Activated naive CD8-positive, alpha-beta T cell treated with anti-CD3 and anti-CD28 coated beads, Interleukin-2, amount 50 U/mL, for 24 hours (primary cell): ENCODE data around the gene PDGFRB.

Experiments
- ATAC-seq: fragments of 150-1000 bp; cut with Tn5 transposase; one replicate; pipeline ENCODE4 v1.10.0; 2021
- DNase-seq: peaks from one replicate; pipeline ENCODE4 v3.0.0; 2021
- H3K27ac Mint-ChIP-seq: one replicate; pipeline ENCODE4 v1.8.0; 2021; ENCODE audit warnings: mild to moderate bottlenecking, mixed read lengths
- H3K27me3 Mint-ChIP-seq: one replicate; pipeline ENCODE4 v1.8.0; 2021; ENCODE audit warnings: mixed read lengths
- H3K36me3 Mint-ChIP-seq: one replicate; pipeline ENCODE4 v1.8.0; 2021; ENCODE audit warnings: low read depth, mixed read lengths
- H3K4me1 Mint-ChIP-seq: one replicate; pipeline ENCODE4 v1.8.0; 2021; ENCODE audit warnings: mixed read lengths
- H3K4me3 Mint-ChIP-seq: one replicate; pipeline ENCODE4 v1.8.0; 2021; ENCODE audit warnings: mild to moderate bottlenecking, moderate library complexity, mixed read lengths
- H3K9me3 Mint-ChIP-seq: one replicate; pipeline ENCODE4 v1.8.0; 2021; ENCODE audit warnings: mixed read lengths

Gene PDGFRB

DNA sequence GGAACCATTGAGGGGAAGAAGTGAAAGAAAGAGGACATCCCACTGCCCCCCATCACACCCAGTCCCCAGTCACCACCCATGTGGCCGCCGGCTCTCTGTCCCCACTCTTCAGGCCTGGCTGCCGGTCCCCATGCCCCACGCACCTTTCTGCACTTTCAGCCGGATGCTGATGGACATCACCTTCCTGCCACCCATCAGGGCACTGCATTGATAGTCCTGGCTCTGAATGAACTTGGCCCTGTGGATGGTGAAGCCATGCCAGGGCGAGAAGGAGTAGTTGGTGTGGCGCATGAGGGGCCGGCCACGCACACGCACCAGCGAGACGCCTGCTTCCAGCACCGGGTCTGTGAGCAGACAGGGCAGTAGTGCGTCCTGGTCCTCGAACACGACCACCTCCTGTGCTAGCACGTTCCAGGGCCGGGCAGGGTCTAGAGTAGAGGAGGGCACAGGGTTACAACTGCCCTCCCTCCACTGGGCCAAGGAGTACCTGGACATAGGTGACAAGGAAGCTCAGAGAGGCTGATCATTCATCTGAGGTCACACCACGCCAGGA is 75.7 kb downstream of the PDGFRB start:
- ATAC-seq: no peak
- Mint-ChIP-seq H3K36me3 (no peaks in the 10 kb centered on the region), H3K4me1 (peaks cover 15% of the 10 kb centered on the region), H3K27me3 (peaks cover 16% of the 10 kb centered on the region), H3K9me3 (no peaks in the 10 kb centered on the region), H3K4me3 (no peak overlapping the region), H3K27ac (no peak overlapping the region)
- no peak for DNase-seq

DNA sequence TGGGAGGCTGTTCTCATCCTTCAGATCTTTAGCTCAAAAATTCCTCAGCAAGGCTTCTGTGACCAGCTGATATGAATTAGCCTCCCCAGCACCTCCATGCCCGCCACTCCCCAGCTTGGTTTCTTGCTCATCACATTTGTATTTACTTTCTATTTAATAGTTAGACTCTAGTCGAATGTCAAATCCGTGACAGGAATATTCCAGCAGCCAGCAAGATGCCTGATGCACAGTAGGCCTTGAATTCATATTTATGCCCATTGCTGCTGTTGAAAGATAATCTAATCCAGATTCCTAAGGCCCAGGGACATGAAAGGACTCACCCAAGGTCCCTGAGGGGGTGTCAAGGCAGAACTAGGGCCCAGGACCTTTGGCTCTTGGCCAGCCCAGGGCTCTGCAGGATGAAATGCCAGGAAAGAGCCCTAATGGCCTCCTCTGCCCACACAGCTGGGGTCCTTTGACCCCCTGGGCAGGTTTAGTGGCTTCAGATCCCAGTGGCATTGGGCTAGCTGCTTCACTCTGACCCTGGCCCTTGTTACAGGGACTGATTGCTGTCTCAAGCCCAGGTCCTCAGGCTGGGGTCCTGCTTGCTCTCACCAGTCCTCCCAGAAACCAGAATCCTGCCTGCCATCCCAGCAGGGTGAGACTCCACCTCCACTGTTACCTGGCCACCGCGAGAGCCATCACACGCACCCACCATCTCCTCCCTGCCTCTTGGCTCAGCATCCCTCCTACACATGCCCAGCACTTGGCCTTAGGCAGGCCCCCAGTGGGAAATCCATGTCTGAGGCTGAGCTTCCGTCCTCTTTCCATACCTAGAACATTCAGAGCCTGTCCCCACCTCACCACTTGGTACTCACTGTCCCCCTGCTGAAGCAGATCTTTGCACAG is 76.6 kb downstream of the PDGFRB start:
- H3K36me3 Mint-ChIP-seq: no peaks in the 10 kb centered on the region
- H3K4me1 Mint-ChIP-seq: peaks cover 15% of the 10 kb centered on the region
- DNase-seq (no peak), ATAC-seq (no peak)
- H3K4me3 Mint-ChIP-seq: no peak overlapping the region
- H3K27ac Mint-ChIP-seq: no peak overlapping the region
- peaks cover 16% of the 10 kb centered on the region for H3K27me3 Mint-ChIP-seq
- no peaks in the 10 kb centered on the region for H3K9me3 Mint-ChIP-seq

- Mint-ChIP-seq H3K4me3 (no peak overlapping the region), H3K9me3 (no peaks in the 10 kb centered on the region), H3K4me1 (peaks cover 15% of the 10 kb centered on the region), H3K27ac (no peak overlapping the region), H3K36me3 (no peaks in the 10 kb centered on the region), H3K27me3 (peaks cover 9% of the 10 kb centered on the region)
- no peak for DNase-seq
- ATAC-seq: no peak
These were observed 77.4 kb downstream of the PDGFRB start for GRCh38 chr5:150077996-150078801.

DNA sequence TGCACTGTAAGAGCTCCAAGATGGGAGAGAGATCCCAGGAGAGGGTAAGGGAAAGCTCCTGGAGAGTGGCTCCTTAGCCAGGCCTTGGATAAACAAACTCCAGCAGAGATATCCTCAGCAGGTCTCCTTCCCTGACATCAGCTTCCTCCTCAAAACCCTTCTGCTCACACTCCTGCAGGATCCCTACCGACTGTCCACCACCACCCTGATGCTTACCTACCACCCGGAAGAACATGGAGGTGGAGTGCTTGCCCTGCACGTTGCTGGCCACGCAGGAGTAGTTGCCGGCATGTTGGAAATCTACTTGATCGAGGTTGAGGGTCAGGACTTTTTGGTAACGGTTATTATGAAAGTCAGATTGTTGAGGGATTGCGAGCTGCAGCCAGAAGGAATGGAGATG is 78.6 kb downstream of the PDGFRB start:
- ATAC-seq: no peak
- peaks cover 8% of the 10 kb centered on the region for H3K4me1 Mint-ChIP-seq
- H3K27me3 Mint-ChIP-seq: peaks cover 2% of the 10 kb centered on the region
- no peak overlapping the region for H3K27ac Mint-ChIP-seq
- H3K36me3 Mint-ChIP-seq: no peaks in the 10 kb centered on the region
- H3K9me3 Mint-ChIP-seq: no peaks in the 10 kb centered on the region
- no peak for DNase-seq
- H3K4me3 Mint-ChIP-seq: no peak overlapping the region

DNA sequence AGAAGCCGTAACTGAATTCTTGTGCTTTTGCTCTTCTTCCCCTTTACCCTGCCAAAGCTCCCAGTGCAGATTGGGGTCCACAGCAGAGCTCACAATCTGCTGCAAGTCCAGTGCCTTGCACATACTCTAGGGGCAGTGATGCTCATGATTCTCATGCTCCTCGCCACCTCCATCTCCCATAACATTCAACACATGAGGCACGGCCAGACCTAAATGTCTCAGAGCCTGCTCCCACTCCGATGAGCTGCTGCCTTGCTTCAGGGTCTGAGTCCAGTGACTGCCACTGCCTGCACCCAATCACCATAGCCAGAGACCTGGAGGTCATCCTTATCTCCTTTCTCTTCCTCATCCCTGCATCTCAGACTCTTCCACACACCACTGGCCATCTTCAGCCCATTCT is 79.8 kb downstream of the PDGFRB start:
- H3K4me3 Mint-ChIP-seq: no peak overlapping the region
- H3K4me1 Mint-ChIP-seq: no peaks in the 10 kb centered on the region
- no peaks in the 10 kb centered on the region for H3K9me3 Mint-ChIP-seq
- no peak for ATAC-seq
- H3K27ac Mint-ChIP-seq: no peak overlapping the region
- H3K27me3 Mint-ChIP-seq: no peaks in the 10 kb centered on the region
- no peak for DNase-seq
- H3K36me3 Mint-ChIP-seq: no peaks in the 10 kb centered on the region

- H3K36me3 Mint-ChIP-seq: no peaks in the 10 kb centered on the region
- ATAC-seq: no peak
- H3K4me1 Mint-ChIP-seq: no peaks in the 10 kb centered on the region
- H3K27me3 Mint-ChIP-seq: no peaks in the 10 kb centered on the region
- no peak overlapping the region for H3K4me3 Mint-ChIP-seq
- no peak overlapping the region for H3K27ac Mint-ChIP-seq
- no peaks in the 10 kb centered on the region for H3K9me3 Mint-ChIP-seq
- no peak for DNase-seq
These were observed 80.4 kb downstream of the PDGFRB start for GRCh38 chr5:150075233-150075632.

GRCh38 chr5:150073677-150074076 is 82.0 kb downstream of the PDGFRB start:
- H3K4me1 Mint-ChIP-seq: no peaks in the 10 kb centered on the region
- H3K27me3 Mint-ChIP-seq: no peaks in the 10 kb centered on the region
- H3K27ac Mint-ChIP-seq: no peak overlapping the region
- no peak overlapping the region for H3K4me3 Mint-ChIP-seq
- no peaks in the 10 kb centered on the region for H3K36me3 Mint-ChIP-seq
- ATAC-seq: no peak
- no peaks in the 10 kb centered on the region for H3K9me3 Mint-ChIP-seq
- no peak for DNase-seq

GRCh38 chr5:150073086-150073625 is 82.5 kb downstream of the PDGFRB start:
- no peaks in the 10 kb centered on the region for H3K36me3 Mint-ChIP-seq
- no peak for DNase-seq
- ATAC-seq: no peak
- H3K9me3 Mint-ChIP-seq: no peaks in the 10 kb centered on the region
- H3K27ac Mint-ChIP-seq: no peak overlapping the region
- no peak overlapping the region for H3K4me3 Mint-ChIP-seq
- H3K4me1 Mint-ChIP-seq: no peaks in the 10 kb centered on the region
- H3K27me3 Mint-ChIP-seq: no peaks in the 10 kb centered on the region

DNA sequence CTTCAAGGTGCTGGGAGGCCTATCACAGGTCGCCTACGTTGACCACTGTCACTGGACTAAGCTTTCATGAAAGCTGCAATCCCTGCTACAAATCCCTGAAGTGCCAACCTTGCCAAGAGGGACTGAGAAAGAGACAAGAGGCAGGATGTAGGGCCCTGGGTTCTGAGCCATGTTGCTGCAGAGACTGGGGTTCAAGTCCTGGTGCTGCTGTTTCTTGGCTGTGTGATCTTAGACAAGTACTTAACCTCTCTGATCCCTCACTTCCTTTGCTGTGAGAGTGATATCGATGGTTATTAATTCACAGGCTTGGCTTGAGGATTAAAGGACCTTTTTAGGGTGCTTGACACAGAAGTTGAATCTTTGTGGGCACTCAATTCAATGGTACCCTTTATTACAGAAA is 84.8 kb downstream of the PDGFRB start:
- Mint-ChIP-seq H3K4me3 (no peak overlapping the region), H3K27ac (no peak overlapping the region), H3K9me3 (no peaks in the 10 kb centered on the region), H3K36me3 (no peaks in the 10 kb centered on the region), H3K27me3 (peaks cover 4% of the 10 kb centered on the region), H3K4me1 (peaks cover 12% of the 10 kb centered on the region)
- ATAC-seq (no peak), DNase-seq (no peak)

- H3K4me1 Mint-ChIP-seq: peaks cover 12% of the 10 kb centered on the region
- DNase-seq (no peak), ATAC-seq (no peak)
- no peak overlapping the region for H3K27ac Mint-ChIP-seq
- H3K4me3 Mint-ChIP-seq: no peak overlapping the region
- peaks cover 4% of the 10 kb centered on the region for H3K27me3 Mint-ChIP-seq
- no peaks in the 10 kb centered on the region for H3K36me3 Mint-ChIP-seq
- no peaks in the 10 kb centered on the region for H3K9me3 Mint-ChIP-seq
These were observed 85.7 kb downstream of the PDGFRB start for GRCh38 chr5:150069672-150070627.

- peaks cover 4% of the 10 kb centered on the region for H3K27me3 Mint-ChIP-seq
- H3K36me3 Mint-ChIP-seq: no peaks in the 10 kb centered on the region
- H3K9me3 Mint-ChIP-seq: no peaks in the 10 kb centered on the region
- ATAC-seq (no peak), DNase-seq (no peak)
- peaks cover 12% of the 10 kb centered on the region for H3K4me1 Mint-ChIP-seq
- H3K4me3 Mint-ChIP-seq: no peak overlapping the region
- H3K27ac Mint-ChIP-seq: no peak overlapping the region
These were observed 86.5 kb downstream of the PDGFRB start for GRCh38 chr5:150068961-150069645.

GRCh38 chr5:150068472-150068871 is 87.2 kb downstream of the PDGFRB start:
- Mint-ChIP-seq H3K4me1 (peaks cover 12% of the 10 kb centered on the region), H3K9me3 (no peaks in the 10 kb centered on the region), H3K4me3 (no peak overlapping the region), H3K36me3 (no peaks in the 10 kb centered on the region), H3K27ac (no peak overlapping the region), H3K27me3 (peaks cover 4% of the 10 kb centered on the region)
- ATAC-seq (no peak), DNase-seq (no peak)

DNA sequence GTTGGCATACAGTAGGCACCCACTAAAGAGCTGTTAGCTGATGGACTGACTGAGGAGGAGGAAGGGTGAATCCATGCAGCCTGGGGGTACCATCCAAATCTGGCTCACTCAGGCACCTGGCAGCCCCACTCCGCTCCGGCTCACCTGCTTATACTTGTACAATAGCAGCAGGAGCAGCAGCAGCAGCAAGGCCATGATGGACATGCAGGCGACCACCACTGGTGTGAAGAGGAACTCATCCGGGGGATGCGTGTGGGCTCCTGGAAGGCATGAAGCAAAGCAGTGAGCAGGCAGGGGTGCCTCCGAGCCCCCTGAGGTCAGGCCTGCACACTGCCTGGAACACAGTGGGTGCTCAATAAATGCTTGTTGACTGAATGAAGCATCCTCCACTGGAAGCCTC is 87.6 kb downstream of the PDGFRB start:
- Mint-ChIP-seq H3K4me3 (no peak overlapping the region), H3K9me3 (no peaks in the 10 kb centered on the region), H3K27ac (no peak overlapping the region)

More for the DNA sequence above, 87.6 kb downstream of the PDGFRB start:
- Mint-ChIP-seq H3K27me3 (peaks cover 4% of the 10 kb centered on the region), H3K36me3 (no peaks in the 10 kb centered on the region), H3K4me1 (peaks cover 12% of the 10 kb centered on the region)
- DNase-seq: no peak
- ATAC-seq: no peak
